ENCODE results near the gene MS4A4A. TPM values are rescaled to one million over a fixed set of nuclear protein-coding genes. Genes with fewer than 3 reads are reported as not detected.

Gene MS4A4A
- total and polyA plus RNA-seq, 2 of the 13 experiments (the other 11 are each of a cell fraction or from before 2014, with no cell fraction given): not detected

GRCh38 chr11:60288531-60288930 lies 8.1 kb downstream of the MS4A4A start (continued):
- TF ChIP-seq, protein P1, sequence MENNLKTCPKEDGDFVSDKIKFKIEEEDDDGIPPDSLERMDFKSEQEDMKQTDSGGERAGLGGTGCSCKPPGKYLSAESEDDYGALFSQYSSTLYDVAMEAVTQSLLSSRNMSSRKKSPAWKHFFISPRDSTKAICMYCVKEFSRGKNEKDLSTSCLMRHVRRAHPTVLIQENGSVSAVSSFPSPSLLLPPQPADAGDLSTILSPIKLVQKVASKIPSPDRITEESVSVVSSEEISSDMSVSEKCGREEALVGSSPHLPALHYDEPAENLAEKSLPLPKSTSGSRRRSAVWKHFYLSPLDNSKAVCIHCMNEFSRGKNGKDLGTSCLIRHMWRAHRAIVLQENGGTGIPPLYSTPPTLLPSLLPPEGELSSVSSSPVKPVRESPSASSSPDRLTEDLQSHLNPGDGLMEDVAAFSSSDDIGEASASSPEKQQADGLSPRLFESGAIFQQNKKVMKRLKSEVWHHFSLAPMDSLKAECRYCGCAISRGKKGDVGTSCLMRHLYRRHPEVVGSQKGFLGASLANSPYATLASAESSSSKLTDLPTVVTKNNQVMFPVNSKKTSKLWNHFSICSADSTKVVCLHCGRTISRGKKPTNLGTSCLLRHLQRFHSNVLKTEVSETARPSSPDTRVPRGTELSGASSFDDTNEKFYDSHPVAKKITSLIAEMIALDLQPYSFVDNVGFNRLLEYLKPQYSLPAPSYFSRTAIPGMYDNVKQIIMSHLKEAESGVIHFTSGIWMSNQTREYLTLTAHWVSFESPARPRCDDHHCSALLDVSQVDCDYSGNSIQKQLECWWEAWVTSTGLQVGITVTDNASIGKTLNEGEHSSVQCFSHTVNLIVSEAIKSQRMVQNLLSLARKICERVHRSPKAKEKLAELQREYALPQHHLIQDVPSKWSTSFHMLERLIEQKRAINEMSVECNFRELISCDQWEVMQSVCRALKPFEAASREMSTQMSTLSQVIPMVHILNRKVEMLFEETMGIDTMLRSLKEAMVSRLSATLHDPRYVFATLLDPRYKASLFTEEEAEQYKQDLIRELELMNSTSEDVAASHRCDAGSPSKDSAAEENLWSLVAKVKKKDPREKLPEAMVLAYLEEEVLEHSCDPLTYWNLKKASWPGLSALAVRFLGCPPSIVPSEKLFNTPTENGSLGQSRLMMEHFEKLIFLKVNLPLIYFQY (CRISPR knock-in tag; IDR thresholded peaks at IDR 0.05; ENCODE audit: borderline replicate concordance): no peak
- TF ChIP-seq ZNF292 (CRISPR knock-in tag; IDR thresholded peaks at IDR 0.05; ENCODE audit: borderline replicate concordance, low read depth) (no peak), PPARG (CRISPR knock-in tag; conservative IDR thresholded peaks at IDR 0.05) (no peak), RXRB (CRISPR knock-in tag; IDR thresholded peaks at IDR 0.05; ENCODE audit: borderline replicate concordance) (no peak), NFE2L2 (IDR thresholded peaks at IDR 0.05; ENCODE audit: low read length) (no peak), ZNF883 (CRISPR knock-in tag; IDR thresholded peaks at IDR 0.05; ENCODE audit: not compliant biosample characterization) (no peak)

DNA sequence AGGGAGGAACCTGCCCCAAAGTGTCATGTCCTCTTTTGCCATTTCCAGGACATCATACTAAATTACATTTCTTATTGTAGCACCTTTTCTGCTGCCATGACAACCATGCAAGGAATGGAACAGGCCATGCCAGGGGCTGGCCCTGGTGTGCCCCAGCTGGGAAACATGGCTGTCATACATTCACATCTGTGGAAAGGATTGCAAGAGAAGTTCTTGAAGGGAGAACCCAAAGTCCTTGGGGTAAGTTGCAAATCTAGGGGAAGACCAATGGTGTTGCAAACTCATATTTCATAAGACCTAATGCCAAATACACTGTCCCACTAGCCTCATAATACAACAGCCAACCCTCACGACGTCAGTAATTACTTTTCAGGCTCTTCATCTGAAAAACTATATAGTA lies 11.7 kb downstream of the MS4A4A start:
- no peak for DNase-seq (ENCODE audit: low spot score)
- no peak for ATAC-seq
- Histone ChIP-seq H3K4me3 (replicated peaks in 1 of 3; ENCODE audit: insufficient read depth in 1 of 3, low read depth in 2 of 3, low read length in 3 of 3) (no peak overlapping the region), H3K9me3 (ENCODE audit: low read length) (no peaks in the 10 kb centered on the region), H3K27ac (ENCODE audit: extremely low read length, insufficient read depth, low read length) (no peak overlapping the region), H3K4me1 (ENCODE audit: insufficient read depth, low read length) (peaks cover 6% of the 10 kb centered on the region; the same call in 1 of the 2 replicates), H3K4me2 (ENCODE audit: low read depth, low read length) (no peak overlapping the region), H4K20me1 (ENCODE audit: insufficient read depth, low read length) (no peaks in the 10 kb centered on the region), H3K9ac (ENCODE audit: insufficient read depth, low read depth, low read length) (no peak overlapping the region), H3K36me3 (replicated peaks in 1 of 2; ENCODE audit: control insufficient read depth in 1 of 2, insufficient read depth in 2 of 2, low read length in 2 of 2) (no peaks in the 10 kb centered on the region), H3K79me2 (ENCODE audit: insufficient read depth, low read length) (no peaks in the 10 kb centered on the region), H3K27me3 (ENCODE audit: control insufficient read depth in 1 of 2, insufficient read depth in 2 of 2, low read length in 2 of 2) (no peaks in the 10 kb centered on the region), H2AFZ (ENCODE audit: low read length) (no peak overlapping the region)
- POLR2A ChIA-PET: no interaction called here
- intact Hi-C loops (cut with micrococcal nuclease; ENCODE audit: unreplicated experiment): no loop called here
- 0% methylated on average over 2 of the region's 2 CpGs for WGBS (ENCODE audit: low lambda C conversion rate)
- CTCF ChIA-PET (ENCODE audit: low intra/inter-chr PET ratio, low total read pairs): no interaction called here
- in situ Hi-C loops (cut with HindIII; ENCODE audit: extremely low pct_ligation_motif_present, low pct_unique_long_range_greater_than_20kb): no loop called here
- TF ChIP-seq, protein P2, sequence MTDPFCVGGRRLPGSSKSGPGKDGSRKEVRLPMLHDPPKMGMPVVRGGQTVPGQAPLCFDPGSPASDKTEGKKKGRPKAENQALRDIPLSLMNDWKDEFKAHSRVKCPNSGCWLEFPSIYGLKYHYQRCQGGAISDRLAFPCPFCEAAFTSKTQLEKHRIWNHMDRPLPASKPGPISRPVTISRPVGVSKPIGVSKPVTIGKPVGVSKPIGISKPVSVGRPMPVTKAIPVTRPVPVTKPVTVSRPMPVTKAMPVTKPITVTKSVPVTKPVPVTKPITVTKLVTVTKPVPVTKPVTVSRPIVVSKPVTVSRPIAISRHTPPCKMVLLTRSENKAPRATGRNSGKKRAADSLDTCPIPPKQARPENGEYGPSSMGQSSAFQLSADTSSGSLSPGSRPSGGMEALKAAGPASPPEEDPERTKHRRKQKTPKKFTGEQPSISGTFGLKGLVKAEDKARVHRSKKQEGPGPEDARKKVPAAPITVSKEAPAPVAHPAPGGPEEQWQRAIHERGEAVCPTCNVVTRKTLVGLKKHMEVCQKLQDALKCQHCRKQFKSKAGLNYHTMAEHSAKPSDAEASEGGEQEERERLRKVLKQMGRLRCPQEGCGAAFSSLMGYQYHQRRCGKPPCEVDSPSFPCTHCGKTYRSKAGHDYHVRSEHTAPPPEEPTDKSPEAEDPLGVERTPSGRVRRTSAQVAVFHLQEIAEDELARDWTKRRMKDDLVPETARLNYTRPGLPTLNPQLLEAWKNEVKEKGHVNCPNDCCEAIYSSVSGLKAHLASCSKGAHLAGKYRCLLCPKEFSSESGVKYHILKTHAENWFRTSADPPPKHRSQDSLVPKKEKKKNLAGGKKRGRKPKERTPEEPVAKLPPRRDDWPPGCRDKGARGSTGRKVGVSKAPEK (CRISPR knock-in tag; IDR thresholded peaks at IDR 0.05; ENCODE audit: borderline replicate concordance): no peak
- TF ChIP-seq ZBTB14 (CRISPR knock-in tag; IDR thresholded peaks at IDR 0.05): no peak
- no peak for TF ChIP-seq ZBTB8A (CRISPR knock-in tag; IDR thresholded peaks at IDR 0.05; ENCODE audit: borderline replicate concordance, low read depth)
- TF ChIP-seq TARDBP (CRISPR knock-in tag; IDR thresholded peaks at IDR 0.05): no peak
- TF ChIP-seq, protein P3, sequence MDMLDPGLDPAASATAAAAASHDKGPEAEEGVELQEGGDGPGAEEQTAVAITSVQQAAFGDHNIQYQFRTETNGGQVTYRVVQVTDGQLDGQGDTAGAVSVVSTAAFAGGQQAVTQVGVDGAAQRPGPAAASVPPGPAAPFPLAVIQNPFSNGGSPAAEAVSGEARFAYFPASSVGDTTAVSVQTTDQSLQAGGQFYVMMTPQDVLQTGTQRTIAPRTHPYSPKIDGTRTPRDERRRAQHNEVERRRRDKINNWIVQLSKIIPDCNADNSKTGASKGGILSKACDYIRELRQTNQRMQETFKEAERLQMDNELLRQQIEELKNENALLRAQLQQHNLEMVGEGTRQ (IDR thresholded peaks at IDR 0.05; ENCODE audit: low read depth, low read length): no peak
- TF ChIP-seq, protein P3 (CRISPR knock-in tag; IDR thresholded peaks at IDR 0.05; ENCODE audit: borderline replicate concordance): no peak
- no peak for FAIRE-seq
- no TSS peak for BruUV-seq (replicated peaks)

All from HepG2 (cell line).